Fibroblast of skin of abdomen (primary cell): ENCODE data around the gene ARHGEF25.
"Not testable (repeated sequence)": the region's sequence is repeated elsewhere in the genome, so short reads cannot be mapped to it uniquely, and the experiment has no call there.

Experiments used
- DNase-seq: peaks from one replicate; pipeline ENCODE4 v3.0.0-alpha.2; 2013

Gene ARHGEF25

DNA sequence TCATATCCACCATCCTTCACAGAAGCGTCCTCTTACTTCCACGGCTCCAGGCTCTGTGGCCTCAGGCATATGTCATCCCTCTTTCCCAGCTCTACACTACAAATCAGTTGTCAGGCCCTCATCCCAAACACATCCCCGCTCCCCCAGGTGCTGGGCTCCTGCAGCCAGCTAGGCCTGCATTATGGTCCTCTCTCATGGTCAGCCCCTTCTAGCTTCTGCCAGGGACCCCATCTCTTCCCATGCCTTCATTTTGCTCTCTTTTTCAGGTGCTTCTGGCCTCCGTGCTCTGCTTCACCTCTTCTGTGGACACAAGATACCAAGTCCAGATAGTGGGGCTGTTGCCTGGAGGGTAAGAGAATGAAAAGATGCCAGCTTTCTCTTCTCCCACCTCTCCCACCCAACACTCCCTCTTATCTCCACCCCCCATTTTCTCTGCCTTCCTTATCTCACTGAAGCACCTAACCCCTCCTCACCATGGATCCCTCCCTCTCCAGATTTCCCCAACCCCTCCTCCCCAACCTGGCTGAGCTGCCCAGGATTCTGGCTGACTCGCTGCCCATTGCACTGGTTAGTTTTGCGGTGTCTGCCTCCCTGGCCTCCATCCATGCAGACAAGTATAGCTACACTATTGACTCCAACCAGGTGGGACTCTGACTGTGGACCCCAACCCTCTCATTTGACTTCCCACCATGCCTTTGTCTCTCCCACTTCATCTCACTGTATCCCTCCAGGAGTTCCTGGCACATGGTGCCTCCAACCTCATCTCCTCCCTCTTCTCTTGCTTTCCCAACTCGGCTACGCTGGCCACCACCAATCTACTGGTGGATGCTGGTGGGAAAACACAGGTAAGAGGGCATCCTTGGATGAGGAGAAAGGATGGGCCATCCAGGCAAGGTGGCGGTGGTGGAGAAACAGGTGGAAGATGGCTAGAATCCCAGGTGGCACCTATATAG lies 11.3 kb downstream of the ARHGEF25 start:
- no peak for DNase-seq

DNA sequence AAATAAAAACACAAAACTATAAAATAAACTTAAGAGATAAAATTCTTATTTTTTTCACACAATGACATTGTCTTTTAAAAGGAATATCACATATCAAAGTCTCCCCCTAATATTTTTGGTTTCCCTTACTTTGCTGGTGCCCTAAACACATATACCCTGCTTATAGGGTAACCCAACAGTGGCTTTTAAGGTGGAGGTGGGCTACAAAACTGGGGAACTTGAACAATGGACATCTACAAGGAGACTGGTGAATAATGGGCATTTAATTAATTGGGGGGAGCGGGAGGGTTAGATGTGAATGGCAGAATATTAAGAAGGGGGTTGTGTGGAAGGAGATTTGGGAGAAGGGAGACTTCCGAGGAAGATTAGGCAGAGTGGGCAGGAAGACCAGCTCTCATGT lies 12.2 kb downstream of the ARHGEF25 start:
- no peak for DNase-seq

DNA sequence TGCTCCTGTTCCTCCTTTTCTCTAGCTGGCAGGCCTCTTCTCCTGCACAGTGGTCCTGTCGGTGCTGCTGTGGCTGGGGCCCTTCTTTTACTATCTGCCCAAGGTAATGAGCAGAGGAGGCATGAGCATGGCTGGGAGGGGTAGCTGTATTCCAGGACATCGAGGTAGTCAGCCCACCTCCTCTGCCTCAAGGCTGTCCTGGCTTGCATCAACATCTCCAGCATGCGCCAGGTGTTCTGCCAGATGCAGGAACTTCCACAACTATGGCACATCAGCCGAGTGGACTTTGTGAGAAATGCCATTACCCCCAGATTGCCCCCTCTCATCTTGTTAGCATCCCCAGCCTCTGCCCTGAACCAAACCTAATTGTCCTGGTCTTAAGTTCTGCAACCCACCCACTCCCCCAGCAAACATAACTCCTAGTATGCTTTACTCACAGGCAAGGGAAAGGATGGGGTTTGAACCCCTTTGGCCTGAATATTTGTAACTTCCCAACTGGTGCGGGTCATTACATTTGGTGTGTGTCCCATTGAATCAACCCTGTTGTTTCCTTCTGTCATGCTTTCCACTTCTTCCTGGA lies 12.7 kb downstream of the ARHGEF25 start:
- no peak for DNase-seq

DNA sequence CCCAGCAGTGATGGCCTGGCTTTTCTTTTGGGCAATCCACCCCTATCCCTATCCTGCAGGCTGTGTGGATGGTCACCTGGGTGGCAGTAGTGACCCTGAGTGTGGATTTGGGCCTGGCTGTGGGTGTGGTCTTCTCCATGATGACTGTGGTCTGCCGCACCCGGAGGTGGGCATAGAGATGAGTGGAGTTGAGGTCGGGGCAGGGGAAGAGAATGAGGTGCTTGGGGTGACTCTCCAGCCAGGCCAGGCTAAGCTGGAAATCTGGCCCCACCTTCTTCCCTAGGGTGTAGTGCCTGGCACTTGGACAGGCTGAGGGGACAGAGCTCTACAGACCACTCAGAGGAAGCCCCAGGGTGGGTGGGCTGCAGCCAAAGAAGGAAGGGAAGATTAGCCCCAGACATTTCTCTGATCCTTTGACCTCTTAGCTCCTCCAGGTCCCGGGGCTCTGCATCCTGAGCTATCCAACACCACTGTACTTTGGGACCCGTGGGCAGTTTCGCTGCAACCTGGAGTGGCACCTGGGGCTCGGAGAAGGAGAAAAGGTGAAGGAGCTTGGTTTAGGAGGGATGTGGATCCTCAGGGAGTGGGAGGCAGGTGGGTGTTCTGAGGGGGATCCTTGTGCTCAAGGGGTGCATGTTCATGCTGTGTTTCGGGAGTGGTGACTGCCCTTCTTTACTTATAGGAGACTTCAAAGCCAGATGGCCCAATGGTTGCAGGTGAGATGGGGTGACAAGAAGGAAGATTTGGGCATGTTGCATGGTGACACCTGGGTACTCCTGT lies 13.4 kb downstream of the ARHGEF25 start:
- no peak for DNase-seq

DNA sequence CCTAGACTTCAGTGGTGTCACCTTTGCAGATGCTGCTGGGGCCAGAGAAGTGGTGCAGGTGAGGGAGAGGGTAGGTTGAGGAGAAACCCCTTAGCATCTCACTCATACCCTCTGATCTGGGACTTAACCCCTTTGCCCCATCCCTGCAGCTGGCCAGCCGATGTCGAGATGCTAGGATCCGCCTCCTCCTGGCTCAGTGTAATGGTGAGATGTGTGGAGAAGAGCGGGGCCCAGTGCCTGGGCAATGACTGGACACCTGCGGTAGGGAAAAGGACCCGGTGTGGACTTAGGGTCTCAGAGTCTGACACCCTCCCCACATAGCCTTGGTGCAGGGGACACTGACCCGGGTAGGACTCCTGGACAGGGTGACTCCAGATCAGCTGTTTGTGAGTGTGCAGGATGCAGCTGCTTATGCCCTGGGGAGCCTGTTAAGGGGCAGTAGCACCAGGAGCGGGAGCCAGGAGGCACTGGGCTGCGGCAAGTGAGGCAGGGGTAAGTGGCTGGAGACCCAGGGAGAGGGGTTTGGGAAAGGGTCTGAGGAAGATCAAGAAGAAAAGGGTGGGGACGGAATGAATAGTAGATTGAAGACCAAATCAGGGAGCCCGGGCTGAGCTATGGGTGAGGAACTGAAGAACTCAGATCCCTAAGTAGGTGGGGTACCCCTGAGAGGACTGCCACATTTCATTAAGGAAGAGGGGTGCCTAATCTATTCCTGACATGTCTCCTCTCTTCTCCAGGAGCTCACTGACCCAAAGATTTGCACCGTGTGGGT lies 14.2 kb downstream of the ARHGEF25 start:
- DNase-seq: no peak

DNA sequence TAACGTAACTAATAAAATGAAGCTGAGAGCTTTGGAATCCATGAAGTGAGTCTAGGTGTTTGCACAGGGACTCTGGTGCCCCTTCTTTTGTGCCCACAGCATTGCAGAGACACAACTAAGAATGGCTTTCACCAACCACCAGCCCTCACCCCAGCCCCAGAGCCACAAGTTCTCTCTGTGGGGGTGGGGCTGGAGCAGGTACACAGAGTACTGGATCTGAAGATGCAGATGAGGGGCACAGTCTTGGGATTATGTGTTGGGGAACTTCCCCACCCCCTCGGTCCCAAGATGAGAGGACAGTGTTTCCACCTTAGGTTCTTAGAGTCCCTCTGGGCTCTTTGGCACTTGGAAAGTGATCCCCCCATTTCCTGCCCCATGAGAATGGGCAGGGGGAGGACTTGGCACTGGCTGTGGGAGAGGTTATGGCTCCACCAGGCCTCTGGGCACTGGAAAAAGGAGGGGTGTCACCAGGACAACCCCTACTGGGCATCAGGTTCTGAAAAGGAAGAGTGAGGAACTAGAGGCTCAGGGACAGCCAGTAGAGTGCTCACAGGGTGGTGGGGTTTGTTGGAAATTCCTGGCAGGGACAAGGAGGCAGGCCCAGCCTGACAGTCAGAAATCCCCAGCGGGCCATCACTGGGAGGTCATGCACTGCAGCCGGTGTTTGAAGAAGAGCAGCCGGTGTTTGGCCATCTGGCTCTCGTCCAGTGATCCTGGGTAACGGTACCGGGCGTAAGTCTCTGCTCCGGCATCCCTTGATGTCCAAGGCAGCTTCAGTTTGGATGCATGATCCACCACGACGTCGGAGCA lies 15.1 kb downstream of the ARHGEF25 start:
- no peak for DNase-seq

DNA sequence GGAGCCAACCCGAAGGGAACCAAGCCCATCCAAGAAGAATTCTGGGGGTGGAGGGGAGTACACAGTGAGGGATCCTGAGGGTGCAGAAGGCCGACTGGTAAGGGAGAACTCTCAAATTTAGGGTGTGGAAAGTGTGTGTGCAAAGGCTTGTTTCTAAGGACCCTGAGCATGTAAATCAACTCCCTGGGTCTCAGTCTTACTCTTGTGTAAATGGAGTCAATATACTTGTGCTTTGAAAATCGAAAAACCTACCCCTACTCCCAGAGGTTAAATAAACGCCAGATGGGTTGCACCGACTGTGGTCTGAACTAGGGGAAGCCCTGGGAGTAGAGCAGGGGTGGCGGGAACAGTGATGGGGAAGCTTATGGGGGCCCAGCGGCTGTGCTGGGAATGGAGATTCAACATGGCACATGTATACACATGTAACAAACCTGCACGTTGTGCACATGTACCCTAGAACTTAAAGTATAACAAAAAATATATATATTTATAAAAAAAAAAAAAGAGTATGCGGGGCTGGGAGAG lies 15.7 kb downstream of the ARHGEF25 start:
- DNase-seq: no peak

DNA sequence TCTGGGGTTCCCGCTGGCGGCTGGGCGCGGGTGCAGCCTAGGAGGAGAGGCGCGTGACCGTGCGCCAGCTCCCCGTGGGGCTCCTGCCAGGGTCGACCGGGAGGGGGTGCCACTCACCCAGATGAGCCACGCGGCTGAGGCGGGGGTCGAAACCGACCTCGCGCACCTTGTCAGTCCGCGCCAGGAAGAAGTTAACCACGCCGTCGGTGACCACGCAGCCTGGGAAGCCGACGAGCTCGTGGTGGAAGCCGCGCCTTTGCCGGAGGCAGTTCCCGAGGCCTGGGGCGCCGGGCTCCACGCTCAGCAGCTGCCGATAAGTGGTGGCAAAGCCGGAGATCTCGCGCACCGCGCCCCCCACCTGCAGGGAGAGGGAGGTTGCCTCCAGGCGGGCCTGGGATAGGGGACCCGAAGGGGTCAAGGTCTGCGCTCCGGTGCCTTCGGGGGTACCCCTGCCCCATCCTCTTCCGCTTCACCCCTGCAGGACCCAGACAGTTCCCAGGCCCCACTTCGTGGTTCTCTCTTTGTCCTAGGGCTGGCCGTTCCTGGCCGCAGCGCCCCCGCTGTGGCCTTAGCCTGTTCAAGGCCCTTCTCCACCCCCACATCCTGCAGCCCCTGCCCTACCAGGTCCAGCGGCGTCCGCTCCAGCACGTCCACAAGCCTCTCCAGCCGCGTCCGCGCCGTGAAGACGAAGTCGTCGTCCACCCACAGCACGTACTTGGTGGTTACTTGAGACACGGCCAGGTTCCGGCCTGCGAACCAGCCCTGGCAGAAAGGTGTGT lies 16.5 kb downstream of the ARHGEF25 start:
- DNase-seq: no peak

DNA sequence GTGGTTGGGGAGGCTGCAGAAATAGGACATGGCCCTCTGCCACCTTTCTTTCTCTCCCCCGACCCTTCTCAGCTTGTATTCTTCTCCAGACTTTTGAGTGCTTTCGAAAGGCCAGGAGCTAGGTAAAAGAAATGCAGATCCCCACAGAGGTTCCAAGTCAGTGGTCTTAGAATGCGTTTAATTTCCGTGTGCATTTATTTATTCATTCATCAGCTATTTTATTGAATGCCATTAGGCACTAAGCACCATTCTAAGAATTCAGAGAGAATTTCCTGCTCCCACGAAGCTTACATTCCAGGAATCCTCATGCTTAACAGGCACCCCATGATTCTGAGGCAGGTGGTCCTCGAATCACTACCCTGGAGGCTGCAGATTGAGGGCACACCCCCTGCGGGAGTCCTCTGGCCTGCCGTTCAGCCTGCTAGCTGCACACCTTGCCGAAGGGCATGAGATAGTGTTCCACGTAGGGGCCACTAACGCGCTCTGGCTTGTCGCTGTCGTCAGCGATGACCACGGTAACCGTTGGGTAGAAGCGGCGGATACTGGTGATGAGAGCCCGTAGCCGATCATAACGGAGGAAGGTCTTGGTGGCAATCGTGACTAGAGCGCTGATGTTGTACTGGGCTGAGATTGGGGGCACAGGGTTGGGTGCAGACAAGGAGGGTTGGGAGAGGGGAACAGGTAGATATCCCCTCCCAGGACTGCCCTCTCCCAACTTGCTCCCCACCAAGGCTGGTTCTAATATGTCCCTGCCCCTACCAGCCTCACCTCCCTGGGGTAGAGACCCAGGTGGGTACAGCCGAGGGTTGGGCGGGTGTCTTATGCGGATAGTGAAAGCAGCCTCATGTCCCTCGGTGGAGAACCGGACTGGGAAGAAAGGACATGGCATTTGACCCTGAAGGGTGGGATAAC lies 17.3 kb downstream of the ARHGEF25 start:
- DNase-seq: no peak

DNA sequence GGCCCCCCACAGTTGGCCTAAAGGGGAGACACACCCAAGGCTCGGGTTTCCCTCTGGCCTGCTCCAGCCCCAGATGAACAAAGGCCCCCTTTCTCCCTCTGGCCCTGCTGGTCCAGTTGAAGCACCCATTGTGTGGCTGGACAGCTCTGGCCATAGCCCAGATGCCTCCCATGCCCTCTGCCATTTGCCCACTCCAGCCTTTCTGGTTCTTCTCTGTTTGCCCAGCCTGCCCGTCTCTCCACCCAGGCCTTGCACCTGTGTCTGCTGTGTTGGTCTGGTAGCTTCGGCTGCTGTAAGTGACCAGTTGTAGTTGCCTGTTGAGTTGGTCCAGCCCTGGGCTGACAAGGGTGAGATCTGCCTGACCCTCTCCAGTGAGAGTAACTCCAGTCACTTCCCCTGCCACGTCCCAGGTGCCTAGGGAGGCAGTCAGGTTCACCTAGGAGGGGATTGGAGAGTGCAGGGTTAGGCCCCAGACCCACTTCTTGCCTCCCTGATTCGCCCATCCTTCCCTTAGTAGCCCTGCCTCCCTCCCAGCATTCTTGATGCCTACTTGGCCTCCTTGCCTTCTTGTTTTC lies 18.7 kb downstream of the ARHGEF25 start:
- no peak for DNase-seq

DNA sequence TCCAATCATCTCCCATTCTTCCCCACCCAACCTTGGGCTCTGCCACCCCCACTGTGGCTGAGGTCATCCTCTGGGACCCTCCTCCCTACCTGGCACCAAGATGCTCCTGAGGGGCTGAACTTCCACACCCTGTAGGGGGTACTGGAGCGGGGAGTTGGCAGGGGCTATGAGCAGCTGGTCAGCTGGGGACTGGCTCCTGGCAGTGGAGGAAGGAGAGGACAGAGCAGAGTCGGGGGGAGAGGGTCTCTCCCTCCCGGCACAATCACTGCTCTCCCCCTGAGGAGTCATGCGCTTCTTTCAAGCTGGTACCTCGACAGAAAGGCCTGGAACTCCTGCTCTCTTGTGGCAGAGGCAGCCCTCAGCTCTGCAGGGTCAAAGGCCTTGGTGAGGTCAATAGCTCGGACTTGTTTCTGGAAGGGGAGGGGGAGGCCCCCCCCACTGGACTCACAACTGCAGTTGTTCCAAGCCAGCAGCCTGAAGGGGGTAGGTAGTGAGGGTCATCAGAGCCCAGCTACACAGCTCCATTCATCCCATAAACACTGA lies 19.7 kb downstream of the ARHGEF25 start:
- DNase-seq: no peak

DNA sequence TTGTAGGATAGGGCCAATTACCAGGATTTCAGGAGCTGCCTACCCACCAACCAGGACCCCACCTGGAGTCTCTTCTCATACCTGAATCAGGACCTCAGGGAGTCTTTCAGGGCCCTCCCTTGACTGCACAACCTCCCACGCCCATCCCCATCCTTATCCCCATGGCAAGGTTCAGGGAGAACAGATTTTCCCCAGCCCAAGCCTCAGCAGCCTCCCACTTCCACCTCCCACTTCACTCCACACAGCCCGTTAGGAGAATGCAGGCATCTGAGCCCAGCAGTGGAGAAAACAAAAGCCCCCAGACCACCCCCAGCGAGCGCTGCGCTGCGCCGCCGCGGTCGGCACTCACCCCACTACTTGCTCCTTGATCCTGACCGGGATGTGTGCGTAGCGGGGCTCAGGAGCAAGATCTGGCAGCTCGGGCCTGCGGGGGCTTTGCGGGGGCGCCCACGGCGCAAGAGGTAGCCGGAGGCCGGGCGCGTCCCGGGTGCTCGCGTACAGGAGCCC lies 20.4 kb downstream of the ARHGEF25 start:
- DNase-seq: no peak

DNA sequence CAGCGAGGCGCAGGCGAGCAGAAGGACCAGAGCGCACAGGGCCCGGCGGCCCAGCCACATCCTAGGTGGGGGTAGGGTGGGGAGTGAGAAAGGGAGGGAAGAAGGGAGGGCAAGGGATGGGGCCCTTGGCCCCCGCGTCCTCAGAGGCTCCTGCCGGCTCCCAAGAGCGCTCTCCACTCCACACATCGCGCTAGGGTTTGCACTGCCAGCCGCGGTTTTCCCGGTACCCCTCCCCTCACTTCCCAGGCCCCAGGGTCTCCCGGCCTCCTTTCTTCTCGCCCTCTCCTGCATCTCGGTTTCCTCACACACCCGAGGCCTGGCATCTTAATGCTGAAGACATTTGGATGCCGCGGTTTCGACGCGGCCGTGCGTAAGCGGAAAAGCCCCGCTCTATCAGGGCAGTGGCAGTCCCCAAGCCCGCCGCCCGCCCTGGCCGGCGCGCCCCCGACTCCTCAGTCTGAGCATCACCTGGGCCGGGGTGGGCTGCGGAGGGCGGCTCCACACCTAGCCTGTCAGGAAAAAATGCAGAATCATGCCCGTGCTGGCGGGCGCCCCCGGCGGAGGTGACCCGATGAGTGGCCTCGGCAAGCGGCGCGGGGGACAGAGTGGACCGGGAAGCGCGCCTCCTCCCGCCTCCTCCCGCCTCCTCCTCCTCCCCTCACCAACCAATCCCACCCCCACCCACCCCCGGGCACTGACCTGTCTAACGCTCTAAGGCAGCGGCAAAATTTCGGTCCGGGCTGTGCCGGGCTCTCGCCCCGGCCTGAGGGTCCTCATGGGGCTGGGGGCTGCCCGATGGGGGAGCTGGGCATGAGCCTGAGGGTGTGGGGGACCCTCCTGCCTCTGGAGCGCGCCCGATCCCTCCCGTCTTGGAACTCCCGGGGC lies 21.1 kb downstream of the ARHGEF25 start:
- no peak for DNase-seq

DNA sequence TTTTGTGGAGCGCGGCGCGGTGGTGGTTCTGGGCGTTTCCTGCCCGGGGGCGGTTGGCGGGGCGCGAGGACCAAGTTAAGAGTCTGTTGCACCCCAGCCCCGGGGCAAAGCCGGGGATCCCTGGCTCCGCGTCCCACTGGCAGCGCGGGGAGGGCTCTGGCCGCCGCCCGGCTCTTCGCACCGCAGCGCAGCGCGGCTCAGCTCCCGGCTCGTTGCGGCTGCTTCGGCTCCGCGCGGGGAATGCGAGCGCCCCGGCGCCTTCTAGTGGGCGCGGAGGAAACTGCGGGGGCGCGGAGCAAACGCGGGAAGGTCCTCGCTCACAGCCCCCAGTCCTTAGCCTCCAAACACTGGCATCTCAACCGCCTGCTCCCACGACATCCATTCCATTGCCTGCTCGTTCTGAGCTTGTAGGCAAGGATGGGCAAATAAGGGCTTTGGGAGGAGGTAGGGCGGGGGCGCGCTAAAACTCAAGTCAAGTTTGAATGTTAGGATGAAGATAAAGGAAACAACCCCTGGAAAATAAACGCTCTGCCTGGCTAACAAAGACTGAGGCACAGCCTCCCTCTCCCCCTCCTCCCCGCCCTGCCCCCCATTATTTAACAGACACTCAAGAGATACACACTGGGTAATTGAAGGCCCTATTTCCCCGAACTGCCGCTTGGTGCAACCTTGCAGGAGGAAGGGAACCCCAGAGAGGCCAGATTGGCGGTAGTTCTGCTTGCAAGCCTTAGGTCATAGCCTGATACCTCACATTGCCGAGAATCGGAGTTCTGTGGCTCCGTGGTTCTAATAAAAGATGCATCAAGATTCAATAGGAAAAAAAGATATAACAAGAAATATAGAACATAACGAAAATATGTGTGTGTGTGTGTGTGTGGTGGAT lies 22.0 kb downstream of the ARHGEF25 start, which contains the start of gene B4GALNT1:
Gene B4GALNT1 (minus strand): TSS at position 244 of the 883 bp plus-strand sequence. CDS start 1,069 bp downstream, outside the sequence.
- peak; percentile 50 for DNase-seq

DNA sequence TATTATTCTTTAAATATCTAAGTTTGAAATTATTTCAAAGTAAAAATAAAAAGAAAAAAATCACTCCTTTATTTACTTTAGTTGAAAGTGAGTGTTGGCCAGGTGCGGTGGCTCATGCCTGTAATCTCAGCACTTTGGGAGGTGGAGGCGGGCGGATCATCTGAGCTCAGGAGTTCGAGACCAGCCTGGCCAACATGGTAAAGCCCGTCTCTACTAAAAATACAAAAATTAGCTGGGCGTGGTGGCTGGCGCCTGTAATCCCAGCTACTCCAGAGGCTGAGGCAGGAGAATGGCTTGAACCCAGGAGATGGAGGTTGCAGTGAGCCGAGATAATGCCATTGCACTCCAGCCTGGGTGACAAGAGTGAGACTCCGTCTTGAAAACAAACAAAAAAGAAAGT lies 25.5 kb downstream of the ARHGEF25 start:
- DNase-seq: not testable (repeated sequence)

DNA sequence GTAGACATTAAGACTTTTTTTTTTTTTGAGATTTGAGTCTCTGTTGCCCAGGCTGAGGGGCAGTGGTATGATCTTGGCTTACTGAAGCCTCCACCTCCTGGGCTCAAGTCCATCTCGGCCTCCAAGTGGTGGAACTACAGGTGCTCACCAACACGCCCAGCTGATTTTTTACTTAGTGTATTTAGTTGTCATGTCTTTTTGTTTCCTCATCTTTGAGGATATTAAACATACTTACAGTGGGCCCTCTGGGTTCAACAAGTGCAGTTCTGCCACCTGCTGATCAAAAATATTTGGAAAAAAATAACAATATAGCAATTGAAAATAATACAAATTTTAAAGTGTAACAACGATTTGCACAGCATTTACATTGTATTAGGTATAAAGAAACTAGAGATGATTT lies 26.1 kb downstream of the ARHGEF25 start:
- DNase-seq: no peak
